HTR-8/SVneo (cell line): ENCODE results near the gene MSI2.

Source experiments
- DNase-seq: peaks from one replicate; pipeline ENCODE4 v3.0.0; 2011; ENCODE audit warnings: low spot score, mixed read lengths; ENCODE audit not compliant: insufficient read length
- FAIRE-seq: peaks from 2 replicates; lab custom pipeline; 2011; peaks lifted over from hg19 to GRCh38; lab: Jason Lieb, UNC

Gene MSI2

GRCh38 chr17:57732062-57732461 lies 475.7 kb downstream of the MSI2 start:
- DNase-seq: no peak
- FAIRE-seq: peak; percentile 94

- FAIRE-seq: no peak
Measured at GRCh38 chr17:57733085-57733484, 476.8 kb downstream of the MSI2 start.

More at GRCh38 chr17:57733085-57733484, 476.8 kb downstream of the MSI2 start:
- no peak for DNase-seq
